Stimulated activated naive B cell treated with anti-CD40 and anti-IgM and Interleukin-4, amounts not matched to agents 10 μg/mL and 1 μg/mL and 100 μg/mL, for 72 hours (primary cell): ENCODE results near the gene ZNF236.

Experiments used
- ATAC-seq, 2 donors: fragments of 150-1000 bp; cut with Tn5 transposase; replicated peaks; 2 replicates each; pipeline ENCODE4 v1.10.0; 2021; ENCODE audit warnings: moderate library complexity in 1 of 2
- DNase-seq: peaks from one replicate; pipeline ENCODE4 v3.0.0; 2021
- H3K27ac Mint-ChIP-seq: one replicate; pipeline ENCODE4 v1.8.0; 2022; ENCODE audit warnings: mild to moderate bottlenecking, mixed read lengths
- H3K27me3 Mint-ChIP-seq, 2 donors: one replicate each; pipeline ENCODE4 v1.8.0; 2022; ENCODE audit warnings: mixed read lengths in 2 of 2
- H3K36me3 Mint-ChIP-seq, 2 donors: one replicate each; pipeline ENCODE4 v1.8.0; 2022; ENCODE audit warnings: mixed read lengths in 2 of 2, mild to moderate bottlenecking in 1 of 2
- H3K4me1 Mint-ChIP-seq, 2 donors: one replicate each; pipeline ENCODE4 v1.8.0; 2022; ENCODE audit warnings: mixed read lengths in 2 of 2, mild to moderate bottlenecking in 1 of 2
- H3K4me3 Mint-ChIP-seq, 2 donors: one replicate each; pipeline ENCODE4 v1.8.0; 2022; ENCODE audit warnings: mild to moderate bottlenecking in 2 of 2, mixed read lengths in 2 of 2, moderate library complexity in 1 of 2
- H3K9me3 Mint-ChIP-seq, 2 donors: one replicate each; pipeline ENCODE4 v1.8.0; 2022; ENCODE audit warnings: mixed read lengths in 2 of 2, mild to moderate bottlenecking in 1 of 2

ZNF236 gene

DNA sequence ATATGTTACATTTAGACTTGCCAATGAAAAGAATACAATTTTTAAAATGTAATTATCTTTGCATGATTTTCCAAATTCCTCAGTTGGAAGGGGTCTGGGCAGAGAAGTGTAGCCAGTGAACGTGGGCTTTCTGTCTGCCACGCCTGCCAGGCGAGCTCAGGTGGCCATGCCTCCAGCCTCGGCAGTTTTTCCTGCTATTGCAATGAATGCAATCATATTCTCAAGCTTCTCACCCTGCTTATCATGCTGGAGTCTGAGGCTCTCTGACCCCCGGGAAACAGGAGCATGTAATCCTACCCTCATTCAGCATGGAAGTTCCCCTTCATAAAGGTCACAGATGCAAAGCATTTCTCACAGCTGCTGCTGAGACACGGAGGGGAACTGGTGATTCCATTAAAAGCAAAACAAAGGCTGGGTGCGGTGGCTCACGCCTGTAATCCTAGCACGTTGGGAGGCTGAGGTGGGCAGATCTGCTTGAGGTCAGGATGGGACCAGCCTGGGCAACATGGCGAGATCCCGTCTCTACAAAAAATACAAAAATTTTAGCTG lies 155.4 kb downstream of the ZNF236 start:
- Mint-ChIP-seq H3K27me3 (no peaks in the 10 kb centered on the region), H3K4me1 (peaks cover 46 to 71% of the 10 kb centered on the region in 2 donors), H3K36me3 (peaks cover 31 to 51% of the 10 kb centered on the region in 2 donors), H3K4me3 (peak overlapping the region; percentile 8 to 11), H3K27ac (peak overlapping the region; percentile 92), H3K9me3 (peaks cover 0 to 6% of the 10 kb centered on the region in 2 donors)
- no peak for DNase-seq
- ATAC-seq = no peak

DNA sequence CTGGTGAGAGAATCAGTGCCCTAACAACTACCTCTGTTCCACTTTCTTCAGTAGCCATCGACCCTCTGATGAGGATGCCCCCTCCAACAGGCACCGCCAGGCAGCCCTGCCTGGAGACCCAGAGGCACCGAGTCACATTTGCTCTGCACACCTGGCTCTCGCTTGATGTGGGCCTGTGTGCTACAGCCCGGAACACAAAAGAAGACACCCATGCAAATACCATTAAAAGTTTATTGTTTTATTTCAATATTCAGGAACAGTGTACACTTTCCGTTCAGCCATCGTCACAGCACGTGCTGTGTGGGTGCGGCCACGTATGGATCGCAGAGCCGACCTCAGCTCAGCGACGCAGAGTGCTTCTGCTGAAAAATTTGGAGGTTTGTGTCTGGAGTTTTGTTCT lies 156.3 kb downstream of the ZNF236 start:
- peak overlapping the region; percentile 65 to 76 for H3K4me3 Mint-ChIP-seq
- H3K36me3 Mint-ChIP-seq = peaks cover 26 to 46% of the 10 kb centered on the region in 2 donors
- DNase-seq (no peak), ATAC-seq (no peak)
- peaks cover 0 to 6% of the 10 kb centered on the region in 2 donors for H3K9me3 Mint-ChIP-seq
- H3K27ac Mint-ChIP-seq = peak overlapping the region; percentile 92
- no peaks in the 10 kb centered on the region for H3K27me3 Mint-ChIP-seq
- peaks cover 51 to 79% of the 10 kb centered on the region in 2 donors for H3K4me1 Mint-ChIP-seq

DNA sequence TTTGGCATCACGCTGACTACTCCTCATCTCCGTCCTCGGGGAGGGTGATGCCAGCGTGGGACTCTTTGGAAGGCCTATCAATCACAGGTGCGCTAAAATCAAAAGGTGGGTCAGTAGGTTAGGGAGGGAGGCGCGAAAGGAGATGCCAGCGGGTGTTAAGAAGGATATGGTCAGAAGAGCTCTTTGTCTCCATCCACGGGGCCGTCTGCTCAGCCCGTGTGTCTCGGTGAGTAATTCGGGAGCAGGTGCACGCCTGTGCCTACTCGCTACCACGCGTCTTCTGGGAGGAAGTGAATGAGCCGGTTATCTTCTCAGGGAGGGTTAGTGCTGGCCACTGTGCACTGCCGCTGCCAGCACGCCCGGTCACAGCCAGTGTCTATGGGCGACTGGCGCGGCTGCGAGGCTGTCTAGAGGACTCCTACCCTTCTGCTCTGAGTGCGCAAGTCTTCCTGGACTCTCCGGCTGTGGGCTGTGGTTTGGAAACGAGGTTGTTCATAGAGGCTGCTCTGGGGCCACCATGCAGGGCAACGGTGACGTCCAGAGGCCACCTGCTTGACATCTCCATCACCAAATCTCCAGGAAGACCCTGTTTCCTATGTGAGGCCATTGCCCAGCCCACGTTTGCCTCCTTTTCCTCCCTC lies 156.9 kb downstream of the ZNF236 start:
- peak overlapping the region; percentile 65 to 76 for H3K4me3 Mint-ChIP-seq
- ATAC-seq = no peak
- no peak for DNase-seq
- peak overlapping the region; percentile 92 for H3K27ac Mint-ChIP-seq
- H3K36me3 Mint-ChIP-seq = peaks cover 24 to 40% of the 10 kb centered on the region in 2 donors
- no peaks in the 10 kb centered on the region for H3K27me3 Mint-ChIP-seq
- H3K4me1 Mint-ChIP-seq = peaks cover 51 to 79% of the 10 kb centered on the region in 2 donors
- H3K9me3 Mint-ChIP-seq = peaks cover 0 to 6% of the 10 kb centered on the region in 2 donors

DNA sequence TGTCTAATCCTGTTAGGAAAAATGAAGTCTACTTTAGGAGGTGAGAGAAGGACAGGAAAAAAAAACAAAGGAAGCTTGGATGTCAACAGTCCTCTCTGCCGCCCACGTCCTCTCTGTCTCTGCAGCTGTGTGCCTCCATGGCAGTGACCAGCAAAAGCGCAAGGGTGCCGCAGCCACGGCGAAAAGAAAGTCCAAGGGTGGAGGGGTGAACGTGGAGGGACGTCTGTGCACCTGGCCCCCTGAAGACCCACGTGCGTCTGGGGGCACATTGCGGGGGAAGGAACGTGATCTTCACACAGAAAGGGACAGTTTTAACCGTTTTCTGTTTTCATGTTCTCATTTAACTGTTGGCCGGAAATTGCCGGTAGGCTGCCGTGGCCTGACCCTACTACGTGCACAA lies 157.5 kb downstream of the ZNF236 start:
- Mint-ChIP-seq H3K4me1 (peaks cover 51 to 79% of the 10 kb centered on the region in 2 donors), H3K27me3 (no peaks in the 10 kb centered on the region)
- no peak for ATAC-seq

DNA sequence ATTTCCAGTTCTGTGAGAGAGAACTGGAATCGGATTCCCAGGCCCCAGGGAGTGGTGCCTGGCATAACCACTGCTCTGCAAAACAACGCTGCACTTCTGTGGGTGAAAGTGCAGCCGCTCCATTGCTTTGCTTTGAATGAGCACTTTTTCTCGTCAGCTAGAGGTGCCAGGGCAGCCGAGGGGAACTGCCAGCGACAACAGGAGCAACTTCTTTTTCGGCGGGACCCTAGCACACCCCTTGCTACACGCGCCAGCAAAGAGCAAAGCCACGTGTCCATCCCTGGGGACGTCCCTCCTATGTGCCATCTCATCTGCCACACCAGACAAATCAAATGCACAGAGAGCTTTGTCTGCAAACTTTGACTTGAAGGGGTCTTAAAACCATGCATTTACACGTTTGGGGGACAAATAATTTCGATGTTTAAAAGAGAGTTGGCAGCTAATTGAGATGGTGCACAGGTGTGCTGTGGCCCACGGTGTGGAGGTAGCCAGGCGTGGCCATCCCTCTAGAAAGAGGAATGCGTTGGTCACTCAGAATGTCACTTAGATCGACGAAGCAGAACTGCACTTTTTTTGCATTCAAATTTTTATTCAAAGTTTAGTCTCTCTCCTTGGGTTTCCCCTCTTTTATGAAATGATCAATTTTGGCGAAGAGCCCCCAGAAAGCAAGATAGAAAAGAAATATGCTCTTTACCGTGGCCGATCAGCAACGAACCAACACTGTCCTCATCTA lies 158.5 kb downstream of the ZNF236 start:
- peaks cover 49 to 71% of the 10 kb centered on the region in 2 donors for H3K4me1 Mint-ChIP-seq
- DNase-seq (peak; percentile 47), ATAC-seq (peak; percentile 66 to 70)
- no peaks in the 10 kb centered on the region for H3K27me3 Mint-ChIP-seq
- H3K36me3 Mint-ChIP-seq = peaks cover 22 to 28% of the 10 kb centered on the region in 2 donors
- peak overlapping the region; percentile 44 to 68 for H3K4me3 Mint-ChIP-seq
- peak overlapping the region; percentile 92 for H3K27ac Mint-ChIP-seq
- H3K9me3 Mint-ChIP-seq = peaks cover 0 to 6% of the 10 kb centered on the region in 2 donors

More for the DNA sequence above, 157.5 kb downstream of the ZNF236 start:
- peak overlapping the region; percentile 92 for H3K27ac Mint-ChIP-seq
- DNase-seq = no peak
- peak overlapping the region; percentile 37 to 65 for H3K4me3 Mint-ChIP-seq
- peaks cover 26 to 33% of the 10 kb centered on the region in 2 donors for H3K36me3 Mint-ChIP-seq
- H3K9me3 Mint-ChIP-seq = peaks cover 0 to 6% of the 10 kb centered on the region in 2 donors

DNA sequence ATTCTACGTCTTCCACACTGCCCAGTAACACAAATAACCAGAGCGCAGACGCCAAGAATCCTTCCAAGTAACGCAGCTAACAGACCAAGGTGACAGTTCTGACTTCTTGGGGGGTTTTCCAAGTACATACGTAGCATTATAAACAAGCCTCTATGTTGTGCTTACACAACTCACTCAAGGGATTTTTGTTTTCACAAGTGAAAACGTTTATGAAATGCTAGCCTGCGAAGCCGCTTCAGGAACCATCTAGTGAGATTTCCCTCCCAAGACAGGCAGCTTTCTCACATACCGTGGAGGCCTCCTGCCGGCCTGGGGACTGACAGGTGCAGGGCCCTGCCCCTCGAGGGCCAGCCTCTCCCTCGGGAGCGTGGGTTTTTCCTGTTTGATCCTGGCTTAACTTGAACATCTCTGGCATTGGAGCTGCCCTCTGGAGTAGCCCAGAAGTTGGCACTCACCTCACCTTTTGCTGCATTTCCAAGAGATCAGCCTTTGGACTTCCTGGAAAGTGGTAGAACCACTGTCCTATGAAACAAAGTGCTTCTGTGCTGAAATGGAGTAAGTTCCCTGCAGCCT lies 159.1 kb downstream of the ZNF236 start:
- no peaks in the 10 kb centered on the region for H3K27me3 Mint-ChIP-seq
- DNase-seq = peak; percentile 58
- peak overlapping the region; percentile 44 to 68 for H3K4me3 Mint-ChIP-seq
- ATAC-seq = peak; percentile 75 to 77
- H3K9me3 Mint-ChIP-seq = peaks cover 0 to 6% of the 10 kb centered on the region in 2 donors
- H3K27ac Mint-ChIP-seq = peak overlapping the region; percentile 92
- H3K36me3 Mint-ChIP-seq = peaks cover 21 to 24% of the 10 kb centered on the region in 2 donors
- H3K4me1 Mint-ChIP-seq = peaks cover 49 to 68% of the 10 kb centered on the region in 2 donors

DNA sequence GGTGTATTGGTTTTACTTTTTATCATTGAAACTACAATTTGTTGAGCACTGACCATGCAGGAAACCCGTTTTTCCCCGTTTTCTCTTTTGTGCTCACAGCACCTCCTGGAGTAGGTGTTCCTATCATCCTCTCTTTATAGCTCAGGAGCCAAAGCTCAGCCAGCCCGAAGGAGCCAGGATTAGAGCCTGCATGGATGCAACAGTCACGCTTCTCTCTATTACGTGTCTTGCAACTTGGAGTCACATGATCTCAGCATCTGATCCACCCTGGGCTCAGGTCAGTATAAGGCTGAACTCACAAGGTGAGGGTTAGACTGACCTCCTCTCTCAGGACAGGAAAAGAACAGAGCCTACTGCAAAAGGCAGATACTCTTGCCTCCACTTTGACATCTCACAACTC lies 159.7 kb downstream of the ZNF236 start:
- peaks cover 21 to 24% of the 10 kb centered on the region in 2 donors for H3K36me3 Mint-ChIP-seq
- peaks cover 46 to 63% of the 10 kb centered on the region in 2 donors for H3K4me1 Mint-ChIP-seq
- ATAC-seq = no peak
- H3K4me3 Mint-ChIP-seq = peak overlapping the region in 1 of 2 donors; percentile 44
- H3K9me3 Mint-ChIP-seq = peaks cover 0 to 6% of the 10 kb centered on the region in 2 donors
- peak overlapping the region; percentile 92 for H3K27ac Mint-ChIP-seq
- no peak for DNase-seq
- H3K27me3 Mint-ChIP-seq = no peaks in the 10 kb centered on the region

DNA sequence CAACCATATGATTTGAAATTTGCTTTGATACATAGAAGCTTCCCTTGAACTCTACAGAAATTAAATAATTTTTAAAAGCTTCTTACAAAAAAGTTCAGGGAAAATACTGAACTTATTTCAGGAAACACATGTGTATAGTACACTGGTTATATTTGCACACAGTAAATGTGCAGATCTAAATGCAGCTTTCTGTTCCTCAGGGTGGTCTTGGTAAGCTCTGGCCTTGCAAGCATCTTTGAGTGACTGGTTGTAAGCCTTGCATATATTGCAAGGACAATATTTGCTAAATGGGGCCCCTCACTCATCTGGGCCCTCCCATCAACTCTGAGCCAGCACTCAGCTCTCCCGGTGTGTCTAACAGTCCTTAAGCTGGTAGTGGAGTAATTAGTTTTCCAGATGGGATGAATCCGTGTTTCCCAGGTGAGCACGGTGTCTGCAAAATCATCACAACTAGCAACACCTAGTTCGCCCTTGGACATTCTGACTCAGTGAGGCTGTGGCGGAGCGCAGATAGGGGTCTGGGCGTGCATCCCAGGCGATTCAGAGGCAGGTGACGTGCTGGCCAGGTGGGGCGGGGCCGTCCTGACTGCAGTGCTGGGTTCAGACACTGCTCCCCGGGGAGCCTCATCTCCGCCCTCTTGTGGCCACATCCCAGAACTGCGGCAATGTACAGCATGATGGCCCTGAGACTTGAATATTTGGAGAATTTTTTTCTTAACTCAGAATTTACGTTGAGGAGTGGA lies 160.7 kb downstream of the ZNF236 start:
- Mint-ChIP-seq H3K4me1 (peaks cover 39 to 54% of the 10 kb centered on the region in 2 donors), H3K27me3 (no peaks in the 10 kb centered on the region), H3K36me3 (peaks cover 19 to 22% of the 10 kb centered on the region in 2 donors), H3K27ac (peak overlapping the region; percentile 86), H3K4me3 (peak overlapping the region; percentile 46 to 50), H3K9me3 (peaks cover 0 to 6% of the 10 kb centered on the region in 2 donors)
- peak; percentile 65 to 74 for ATAC-seq
- peak; percentile 82 for DNase-seq

DNA sequence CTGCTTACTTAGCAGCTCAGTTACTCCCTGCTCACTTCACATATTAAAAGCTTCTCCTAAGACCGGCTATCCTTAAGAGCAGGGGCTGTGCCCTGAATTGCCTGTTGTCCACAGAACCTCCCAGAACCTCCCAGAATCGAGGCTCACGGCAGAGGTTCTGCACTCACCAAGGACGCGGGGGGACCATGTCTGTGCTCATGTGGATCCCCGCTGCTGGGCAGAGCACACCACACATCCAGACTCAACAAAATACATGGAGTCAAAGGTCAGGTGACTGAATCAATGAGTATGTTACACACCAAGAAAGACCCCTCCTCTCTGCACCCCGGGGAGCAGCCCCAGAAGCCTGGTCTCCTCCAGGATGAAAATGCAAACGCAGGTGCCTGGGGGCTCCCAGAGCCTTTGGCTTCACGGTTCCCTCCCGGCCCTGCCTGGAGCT lies 161.3 kb downstream of the ZNF236 start:
- Mint-ChIP-seq H3K36me3 (peaks cover 18 to 21% of the 10 kb centered on the region in 2 donors), H3K27ac (no peak overlapping the region), H3K27me3 (no peaks in the 10 kb centered on the region), H3K4me3 (no peak overlapping the region), H3K4me1 (peaks cover 39 to 54% of the 10 kb centered on the region in 2 donors), H3K9me3 (peaks cover 0 to 6% of the 10 kb centered on the region in 2 donors)
- DNase-seq (no peak), ATAC-seq (no peak)

DNA sequence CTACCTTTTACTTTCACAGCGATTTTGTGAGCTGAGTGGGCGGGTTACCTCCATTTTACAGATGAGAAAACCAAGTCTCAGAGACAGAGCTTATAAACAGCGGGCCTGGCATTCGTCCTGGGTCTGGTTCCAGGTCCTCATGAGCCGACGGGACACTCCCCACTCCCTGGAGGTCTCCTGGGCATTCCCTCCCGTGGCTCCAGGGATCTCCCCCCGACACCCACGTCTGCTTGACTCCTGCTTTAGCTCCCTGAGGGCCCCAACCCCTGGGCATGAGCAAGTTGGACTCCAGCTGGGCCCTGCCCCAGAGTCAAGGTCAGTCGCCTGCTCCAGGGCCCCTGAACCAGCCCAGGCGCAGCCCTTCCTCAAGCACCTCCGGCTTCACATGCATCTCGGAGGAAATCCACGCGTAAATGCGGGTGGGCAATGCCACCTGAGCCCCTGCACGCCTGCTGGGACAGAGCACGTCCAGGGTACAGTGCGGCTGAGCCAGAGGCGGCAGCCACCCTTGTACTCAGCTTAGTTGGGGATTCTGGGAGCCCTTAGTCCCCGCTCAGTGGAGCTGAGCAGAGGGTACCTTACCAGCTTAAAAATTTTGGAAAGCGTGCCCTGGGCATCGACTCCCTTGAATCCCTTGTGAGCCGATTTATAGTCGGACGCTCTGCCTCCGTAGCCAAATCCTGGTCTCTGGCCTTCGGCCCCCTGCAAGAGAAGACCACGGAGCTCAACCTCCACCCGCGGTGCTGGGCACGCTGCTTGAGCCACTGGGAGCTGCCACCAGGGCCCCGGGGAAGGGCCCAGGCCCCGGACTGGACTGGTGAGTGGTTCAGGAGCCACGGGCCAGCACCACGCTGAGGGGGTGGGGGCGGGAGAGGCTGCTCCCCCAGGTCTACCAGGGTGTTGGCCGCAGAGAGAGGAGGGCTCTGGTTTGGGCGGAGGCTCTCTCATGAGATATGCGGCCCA lies 162.1 kb downstream of the ZNF236 start:
- Mint-ChIP-seq H3K9me3 (no peaks in the 10 kb centered on the region), H3K4me1 (peaks cover 31 to 47% of the 10 kb centered on the region in 2 donors), H3K4me3 (no peak overlapping the region), H3K27me3 (no peaks in the 10 kb centered on the region), H3K36me3 (peaks cover 9 to 13% of the 10 kb centered on the region in 2 donors), H3K27ac (peak overlapping the region; percentile 51)
- no peak for DNase-seq
- no peak for ATAC-seq

DNA sequence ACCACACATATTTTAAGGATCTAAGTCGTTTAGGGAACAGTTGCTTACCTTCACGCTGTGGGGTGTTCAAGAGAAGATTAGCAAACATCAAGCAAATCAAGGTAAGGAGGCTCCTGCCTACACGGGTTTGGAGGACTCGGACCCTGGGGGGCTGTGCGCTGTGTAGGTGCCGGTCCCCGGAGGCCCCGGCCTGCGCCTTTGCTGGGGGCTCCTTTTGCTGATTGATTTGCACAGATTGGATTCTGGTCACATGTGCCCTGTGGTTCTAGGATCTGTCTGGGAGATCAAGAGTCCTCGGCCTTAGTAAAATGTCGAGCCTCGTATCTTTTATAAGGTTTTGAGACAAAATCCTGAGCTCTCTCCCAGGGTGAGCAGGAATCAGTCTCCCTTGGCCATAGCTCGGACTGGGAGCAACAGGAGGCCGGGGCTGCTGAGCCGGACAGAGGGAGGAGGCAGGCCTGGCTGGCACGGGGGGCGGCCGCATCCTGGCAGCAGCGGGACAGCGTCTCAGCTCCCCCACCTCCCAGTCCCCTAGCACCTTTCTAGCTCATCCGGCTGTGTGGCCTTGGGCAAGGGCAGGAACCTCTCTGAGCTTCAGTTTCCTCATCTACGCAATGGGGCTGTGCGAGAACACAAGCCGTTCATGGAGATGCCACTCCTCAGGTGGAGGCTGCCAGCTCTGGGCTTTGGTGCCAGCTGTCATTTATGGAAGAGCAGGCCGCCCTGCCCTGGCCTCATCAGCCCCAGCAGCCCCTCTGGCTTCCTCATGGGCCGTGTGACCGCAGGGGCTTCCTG lies 163.0 kb downstream of the ZNF236 start:
- no peak for DNase-seq
- peaks cover 6 to 8% of the 10 kb centered on the region in 2 donors for H3K36me3 Mint-ChIP-seq
- no peaks in the 10 kb centered on the region for H3K27me3 Mint-ChIP-seq
- no peak overlapping the region for H3K4me3 Mint-ChIP-seq
- ATAC-seq = no peak
- no peak overlapping the region for H3K27ac Mint-ChIP-seq
- peaks cover 29 to 47% of the 10 kb centered on the region in 2 donors for H3K4me1 Mint-ChIP-seq
- H3K9me3 Mint-ChIP-seq = no peaks in the 10 kb centered on the region

DNA sequence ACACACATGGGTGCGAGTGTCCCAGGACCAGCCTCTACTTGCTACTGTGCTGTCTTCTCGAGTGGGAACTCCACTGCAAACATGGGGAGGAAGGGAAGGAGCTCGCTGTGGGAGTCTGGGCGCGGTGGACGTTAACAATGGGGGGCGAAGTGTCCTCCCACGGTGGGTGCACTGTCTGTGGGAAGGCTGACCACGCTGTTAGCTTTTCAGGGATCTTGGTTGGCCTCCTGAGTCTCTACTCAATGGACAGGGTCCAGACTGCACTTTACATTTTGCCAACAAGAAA lies 163.5 kb downstream of the ZNF236 start:
- Mint-ChIP-seq H3K4me1 (peaks cover 30 to 47% of the 10 kb centered on the region in 2 donors), H3K4me3 (no peak overlapping the region), H3K36me3 (peaks cover 6 to 12% of the 10 kb centered on the region in 2 donors), H3K27me3 (no peaks in the 10 kb centered on the region), H3K9me3 (no peaks in the 10 kb centered on the region), H3K27ac (no peak overlapping the region)
- no peak for ATAC-seq
- DNase-seq = no peak
